Natural killer cell (primary cell): Measurements from ENCODE around the gene RAB26. TPM values are rescaled to one million over a fixed set of nuclear protein-coding genes. Genes with fewer than 3 reads are reported as not detected.
A peak's percentile ranks its signal among the peaks of the same experiment; 100 is the strongest.

Source experiments
- ATAC-seq, 3 donors: fragments of 150-1000 bp in 2 of 3; fragments of 200-7000 bp in 1 of 3; cut with Tn5 transposase; 1 replicate in 1 of 3; 2 replicates in 2 of 3; pipeline ENCODE4 v1.10.0; 2021; ENCODE audit warnings: mild to moderate bottlenecking in 2 of 3, moderate library complexity in 2 of 3
- DNase-seq, 2 donors: peaks; one replicate each; pipeline versions ENCODE4 v3.0.0 to v3.0.0-alpha.2; 2013 to 2021; ENCODE audit warnings: mixed read lengths in 1 of 2
- H3K27ac ChIP-seq: one replicate; pipeline ENCODE4 v1.5.1; 2013; ENCODE audit warnings: mild to moderate bottlenecking, low read length
- H3K27me3 ChIP-seq: one replicate; pipeline ENCODE4 v1.6.1; 2013; ENCODE audit warnings: low read length; ENCODE audit not compliant: control insufficient read depth, insufficient read depth
- H3K36me3 ChIP-seq: one replicate; pipeline ENCODE4 v1.6.1; 2013; ENCODE audit warnings: low read length; ENCODE audit not compliant: control insufficient read depth, insufficient read depth
- H3K4me1 ChIP-seq: one replicate; pipeline ENCODE4 v1.6.1; 2013; ENCODE audit warnings: low read length; ENCODE audit not compliant: control insufficient read depth, insufficient read depth
- H3K4me3 ChIP-seq: one replicate; pipeline ENCODE4 v1.5.1; 2013; ENCODE audit warnings: low read length
- H3K9me3 ChIP-seq: one replicate; pipeline ENCODE4 v1.6.1; 2013; ENCODE audit warnings: low read length; ENCODE audit not compliant: control insufficient read depth, insufficient read depth
- H3K27ac Mint-ChIP-seq, 2 donors: one replicate each; pipeline ENCODE4 v1.8.0; 2022; ENCODE audit warnings: mild to moderate bottlenecking in 2 of 2, mixed read lengths in 2 of 2, moderate library complexity in 1 of 2
- H3K27me3 Mint-ChIP-seq, 2 donors: one replicate each; pipeline ENCODE4 v1.8.0; 2022; ENCODE audit warnings: low read depth in 2 of 2, mixed read lengths in 2 of 2
- H3K36me3 Mint-ChIP-seq: one replicate; pipeline ENCODE4 v1.8.0; 2022; ENCODE audit warnings: mixed read lengths
- H3K4me1 Mint-ChIP-seq, 2 donors: one replicate each; pipeline ENCODE4 v1.8.0; 2022; ENCODE audit warnings: mixed read lengths in 2 of 2
- H3K4me3 Mint-ChIP-seq: one replicate; pipeline ENCODE4 v1.8.0; 2022; ENCODE audit warnings: mild to moderate bottlenecking, moderate library complexity, mixed read lengths
- H3K9me3 Mint-ChIP-seq, 2 donors: one replicate each; pipeline ENCODE4 v1.8.0; 2022; ENCODE audit warnings: mixed read lengths in 2 of 2
- WGBS: methylation state at CpG from one replicate; pipeline ENCODE4 v1.1.7; 2013; ENCODE audit warnings: missing lambda C conversion rate; ENCODE audit not compliant: insufficient coverage; 5-methylcytosine and 5-hydroxymethylcytosine counted together
- intact Hi-C: fragments of 100-400 bp; cut with micrococcal nuclease; formaldehyde crosslinking; loops from one replicate; pipeline ENCODE4 v1.14.2; 2022
- total RNA-seq, 4 donors: library from RNA; stranded (reverse); fragments of 120-200 nt in 1 of 4; gene quantifications; one replicate each; pipeline versions ENCODE4 v1.2.3 to v1.2.4, GENCODE V29; 2013 to 2022
- TF ChIP-seq, protein P1 (sequence below): fragments of 200-600 bp; IDR thresholded peaks from one replicate; pipeline ENCODE4 v1.8.0; 2022; ENCODE audit warnings: antibody characterized with exemption

RAB26 gene
- total RNA-seq, 3 donors from 2014 or later (not counting 1 experiment from before 2014, with no cell fraction given): 0.27 to 0.28 TPM; not detected in 1

DNA sequence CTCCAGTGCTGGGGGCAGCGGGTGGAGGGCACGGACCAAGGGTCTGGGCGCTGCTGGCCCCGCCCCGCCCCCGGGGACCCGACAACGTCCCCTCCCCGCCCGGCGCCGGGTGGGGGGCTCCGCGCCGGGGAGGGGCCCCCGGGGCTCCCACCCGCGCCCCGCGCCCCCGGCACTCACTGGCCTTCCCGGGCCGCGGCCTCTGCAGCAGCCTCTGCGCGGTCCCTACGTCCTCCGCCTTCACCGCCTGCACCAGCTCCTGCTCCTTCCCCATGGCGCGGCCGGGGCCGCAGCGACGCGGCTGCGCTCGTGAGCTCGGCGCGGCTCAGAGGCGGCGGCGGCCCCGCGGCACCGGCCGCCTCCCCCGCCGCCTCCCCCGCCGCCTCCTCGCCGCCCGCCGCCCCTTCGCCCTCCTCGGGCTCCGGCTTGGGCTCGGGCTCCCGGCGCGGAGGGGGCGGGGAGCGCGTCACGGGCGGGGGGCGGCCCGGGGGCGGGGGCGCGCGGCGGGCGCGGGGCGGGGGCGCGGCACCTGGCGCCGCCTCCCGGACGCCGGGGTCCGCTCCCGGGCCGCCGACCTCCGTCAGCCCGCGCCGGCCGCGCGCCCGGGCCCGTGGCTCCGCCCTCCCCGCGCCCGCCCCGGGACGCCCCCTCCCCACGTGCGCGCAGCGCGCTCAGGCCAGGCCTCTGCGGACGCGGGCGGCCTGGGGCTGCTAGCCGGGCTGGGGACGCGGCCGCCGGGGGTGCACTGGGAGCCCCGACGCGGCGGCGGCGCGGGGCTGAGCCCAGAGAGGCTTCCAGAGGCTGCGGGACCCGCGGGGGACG is 47.9 kb downstream of the RAB26 start, which contains the start of gene CASKIN1:
TSS of gene CASKIN1 (minus strand) at position 444 of the 819 bp plus-strand sequence. CDS start at position 271, 173 bp downstream.
- Mint-ChIP-seq H3K27me3 (peaks cover 11 to 25% of the 10 kb centered on the region in 2 donors), H3K36me3 (no peaks in the 10 kb centered on the region), H3K9me3 (no peaks in the 10 kb centered on the region), H3K4me1 (peaks cover 0 to 5% of the 10 kb centered on the region in 2 donors), H3K27ac (no peak within 1 kb of the TSS), H3K4me3 (peak within 1 kb of the TSS; percentile 77)
- DNase-seq (peak in 1 of 2 donors; percentile 58), ATAC-seq (peak; percentile 34 to 71 (median 67))
- TF ChIP-seq, protein P1, sequence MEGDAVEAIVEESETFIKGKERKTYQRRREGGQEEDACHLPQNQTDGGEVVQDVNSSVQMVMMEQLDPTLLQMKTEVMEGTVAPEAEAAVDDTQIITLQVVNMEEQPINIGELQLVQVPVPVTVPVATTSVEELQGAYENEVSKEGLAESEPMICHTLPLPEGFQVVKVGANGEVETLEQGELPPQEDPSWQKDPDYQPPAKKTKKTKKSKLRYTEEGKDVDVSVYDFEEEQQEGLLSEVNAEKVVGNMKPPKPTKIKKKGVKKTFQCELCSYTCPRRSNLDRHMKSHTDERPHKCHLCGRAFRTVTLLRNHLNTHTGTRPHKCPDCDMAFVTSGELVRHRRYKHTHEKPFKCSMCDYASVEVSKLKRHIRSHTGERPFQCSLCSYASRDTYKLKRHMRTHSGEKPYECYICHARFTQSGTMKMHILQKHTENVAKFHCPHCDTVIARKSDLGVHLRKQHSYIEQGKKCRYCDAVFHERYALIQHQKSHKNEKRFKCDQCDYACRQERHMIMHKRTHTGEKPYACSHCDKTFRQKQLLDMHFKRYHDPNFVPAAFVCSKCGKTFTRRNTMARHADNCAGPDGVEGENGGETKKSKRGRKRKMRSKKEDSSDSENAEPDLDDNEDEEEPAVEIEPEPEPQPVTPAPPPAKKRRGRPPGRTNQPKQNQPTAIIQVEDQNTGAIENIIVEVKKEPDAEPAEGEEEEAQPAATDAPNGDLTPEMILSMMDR: no peak
- intact Hi-C loops: no loop called here
- under 1% methylated on average over 129 of the region's 129 CpGs for WGBS
- Histone ChIP-seq H3K27me3 (peaks cover 39% of the 10 kb centered on the region), H3K9me3 (no peaks in the 10 kb centered on the region), H3K27ac (no peak within 1 kb of the TSS), H3K4me3 (no peak within 1 kb of the TSS), H3K36me3 (no peaks in the 10 kb centered on the region), H3K4me1 (peaks cover 15% of the 10 kb centered on the region)

DNA sequence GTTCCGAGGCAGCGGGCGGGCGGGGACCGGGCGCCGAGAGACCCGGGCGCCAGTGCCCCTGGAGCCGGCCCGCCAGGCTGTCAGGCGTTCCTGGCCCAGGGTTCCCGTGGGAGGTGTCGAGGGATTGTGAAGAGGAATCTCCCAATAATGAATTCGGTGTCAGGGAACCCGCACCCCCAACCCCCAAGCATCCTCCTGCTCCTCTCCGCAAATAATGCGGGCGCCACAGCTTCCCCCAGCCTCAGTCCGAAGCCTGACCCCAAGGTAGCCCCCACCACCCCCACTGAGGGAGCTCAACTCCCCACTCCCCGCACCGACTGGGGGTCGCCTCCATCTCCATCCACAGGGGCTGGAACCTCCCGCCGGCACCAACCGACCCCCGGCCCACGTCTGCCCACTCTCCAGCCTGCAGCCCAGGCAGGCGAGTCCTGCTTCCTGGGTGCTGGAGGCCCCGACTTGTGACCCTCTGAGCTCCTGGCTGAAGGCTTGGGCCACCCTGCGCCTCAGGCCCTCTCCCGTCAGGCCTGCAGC is 48.6 kb downstream of the RAB26 start:
- H3K27ac ChIP-seq: no peak overlapping the region
- DNase-seq (no peak), ATAC-seq (no peak)
- 25% methylated on average over 32 of the region's 32 CpGs for WGBS
- peak overlapping the region; percentile 77 for H3K4me3 Mint-ChIP-seq
- H3K4me1 Mint-ChIP-seq: peaks cover 0 to 5% of the 10 kb centered on the region in 2 donors
- H3K9me3 ChIP-seq: no peaks in the 10 kb centered on the region
- H3K27ac Mint-ChIP-seq: no peak overlapping the region
- intact Hi-C loops: no loop called here
- H3K36me3 Mint-ChIP-seq: no peaks in the 10 kb centered on the region
- peaks cover 11 to 26% of the 10 kb centered on the region in 2 donors for H3K27me3 Mint-ChIP-seq
- no peaks in the 10 kb centered on the region for H3K9me3 Mint-ChIP-seq
- no peak overlapping the region for H3K4me3 ChIP-seq
- peaks cover 39% of the 10 kb centered on the region for H3K27me3 ChIP-seq
- H3K4me1 ChIP-seq: peaks cover 15% of the 10 kb centered on the region
- H3K36me3 ChIP-seq: no peaks in the 10 kb centered on the region
- TF ChIP-seq, protein P1: no peak

- TF ChIP-seq, protein P1: no peak
- Histone ChIP-seq H3K27ac (no peak overlapping the region), H3K9me3 (no peaks in the 10 kb centered on the region), H3K27me3 (peaks cover 39% of the 10 kb centered on the region), H3K4me3 (no peak overlapping the region), H3K4me1 (peaks cover 15% of the 10 kb centered on the region), H3K36me3 (no peaks in the 10 kb centered on the region)
- DNase-seq (no peak), ATAC-seq (no peak)
- Mint-ChIP-seq H3K27me3 (peaks cover 11 to 28% of the 10 kb centered on the region in 2 donors), H3K27ac (no peak overlapping the region), H3K36me3 (no peaks in the 10 kb centered on the region), H3K9me3 (no peaks in the 10 kb centered on the region), H3K4me3 (peak overlapping the region; percentile 49), H3K4me1 (peaks cover 0 to 5% of the 10 kb centered on the region in 2 donors)
- intact Hi-C loops: no loop called here
- 79% methylated on average over 6 of the region's 6 CpGs for WGBS
Observed at GRCh38 chr16:2197765-2198164, 49.3 kb downstream of the RAB26 start.
